ENCODE data around the gene LRRK1.

Gene LRRK1

DNA sequence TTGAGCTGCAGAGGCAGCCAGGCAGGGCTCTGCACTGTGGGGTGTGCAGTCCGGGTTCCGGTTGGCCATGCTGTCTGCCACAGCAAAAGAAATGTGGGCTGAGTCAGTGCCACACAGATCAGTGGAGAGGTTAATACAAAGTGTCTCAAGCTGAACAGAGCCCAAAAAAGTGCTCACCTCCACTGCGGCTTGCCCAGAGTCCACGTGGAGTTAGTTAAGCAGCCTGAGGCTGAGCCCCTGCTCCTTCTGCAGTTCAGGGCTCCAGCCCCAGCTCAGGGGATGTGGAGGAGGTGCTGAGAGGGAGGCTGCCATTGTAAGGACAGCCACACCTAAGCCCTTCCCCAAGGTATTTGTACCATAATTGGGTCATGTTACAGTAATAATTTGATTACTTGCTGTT is 85.3 kb downstream of the LRRK1 start:
- no peak for DNase-seq (ENCODE audit: low spot score)

DNA sequence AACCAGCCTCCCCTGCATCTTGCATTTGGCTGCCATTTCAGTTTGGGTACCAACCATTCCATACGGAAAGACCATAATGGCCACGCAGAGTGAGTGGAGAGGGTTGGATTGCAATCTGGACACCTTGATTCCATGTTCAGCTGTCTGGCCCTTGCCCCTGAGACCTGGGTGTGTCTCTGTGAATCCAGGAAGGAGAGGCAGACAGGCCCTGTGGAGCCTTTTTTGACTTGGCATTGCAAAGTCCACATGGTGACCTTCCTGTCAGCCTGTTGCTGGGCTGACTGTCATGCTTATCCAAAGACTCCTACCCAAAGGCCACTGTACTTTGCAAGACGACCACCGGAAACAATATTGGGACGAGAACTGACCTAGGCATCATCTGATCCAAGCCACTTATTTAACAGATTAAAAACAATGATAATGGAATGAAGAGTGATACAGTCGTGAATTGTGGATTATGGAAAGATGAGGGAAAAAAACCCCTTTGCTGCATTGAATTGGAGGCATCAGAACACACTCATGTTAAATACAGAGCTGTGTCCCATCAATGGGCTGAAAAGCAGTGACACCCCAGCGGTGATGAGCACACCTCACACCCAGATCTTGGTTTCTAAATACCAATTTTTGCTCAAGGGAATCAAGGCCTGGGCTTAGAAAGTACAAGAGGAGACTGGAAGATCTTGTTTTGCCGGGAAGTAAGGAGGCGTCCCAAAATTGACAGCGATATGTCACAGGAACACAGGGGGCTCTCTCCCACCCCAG is 86.0 kb downstream of the LRRK1 start:
- no peak for DNase-seq (ENCODE audit: low spot score)

DNA sequence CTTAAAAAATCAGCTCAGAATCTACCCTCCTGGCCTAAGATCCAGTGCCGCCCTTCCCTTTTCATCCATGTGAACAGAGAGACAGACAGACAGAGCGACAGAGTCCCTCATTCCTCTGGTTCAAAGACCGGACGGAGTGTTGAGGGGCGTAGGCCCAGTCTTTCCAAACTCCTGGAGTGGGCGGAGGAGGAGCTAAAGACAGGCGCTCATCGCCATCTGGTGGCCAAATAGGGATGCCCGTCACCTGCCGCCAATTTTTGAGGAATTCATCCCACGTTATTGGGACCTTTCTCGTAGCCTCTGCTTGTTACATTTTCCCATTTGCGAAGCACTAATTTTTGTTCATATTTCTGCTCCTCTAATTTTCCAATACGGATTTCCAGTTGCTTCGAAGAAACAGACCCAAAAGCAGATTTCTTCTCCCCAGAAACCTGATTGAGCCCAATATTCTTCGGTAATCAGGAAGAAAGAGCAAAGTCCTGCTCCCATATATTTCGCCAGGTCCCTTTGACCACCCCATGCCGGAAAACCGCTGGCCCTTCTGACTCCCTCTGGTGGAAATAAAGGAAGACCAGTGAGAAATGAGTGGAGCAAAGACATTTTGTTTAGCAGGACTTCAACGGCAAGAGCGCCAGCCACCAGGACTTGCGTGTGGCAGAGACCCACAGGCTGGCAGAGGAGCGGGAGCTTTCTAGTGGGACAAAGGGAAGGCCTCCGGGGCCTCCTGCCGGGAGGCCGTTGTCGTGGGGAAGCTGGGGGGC is 88.0 kb downstream of the LRRK1 start:
- DNase-seq (ENCODE audit: low spot score): peak; percentile 74

DNA sequence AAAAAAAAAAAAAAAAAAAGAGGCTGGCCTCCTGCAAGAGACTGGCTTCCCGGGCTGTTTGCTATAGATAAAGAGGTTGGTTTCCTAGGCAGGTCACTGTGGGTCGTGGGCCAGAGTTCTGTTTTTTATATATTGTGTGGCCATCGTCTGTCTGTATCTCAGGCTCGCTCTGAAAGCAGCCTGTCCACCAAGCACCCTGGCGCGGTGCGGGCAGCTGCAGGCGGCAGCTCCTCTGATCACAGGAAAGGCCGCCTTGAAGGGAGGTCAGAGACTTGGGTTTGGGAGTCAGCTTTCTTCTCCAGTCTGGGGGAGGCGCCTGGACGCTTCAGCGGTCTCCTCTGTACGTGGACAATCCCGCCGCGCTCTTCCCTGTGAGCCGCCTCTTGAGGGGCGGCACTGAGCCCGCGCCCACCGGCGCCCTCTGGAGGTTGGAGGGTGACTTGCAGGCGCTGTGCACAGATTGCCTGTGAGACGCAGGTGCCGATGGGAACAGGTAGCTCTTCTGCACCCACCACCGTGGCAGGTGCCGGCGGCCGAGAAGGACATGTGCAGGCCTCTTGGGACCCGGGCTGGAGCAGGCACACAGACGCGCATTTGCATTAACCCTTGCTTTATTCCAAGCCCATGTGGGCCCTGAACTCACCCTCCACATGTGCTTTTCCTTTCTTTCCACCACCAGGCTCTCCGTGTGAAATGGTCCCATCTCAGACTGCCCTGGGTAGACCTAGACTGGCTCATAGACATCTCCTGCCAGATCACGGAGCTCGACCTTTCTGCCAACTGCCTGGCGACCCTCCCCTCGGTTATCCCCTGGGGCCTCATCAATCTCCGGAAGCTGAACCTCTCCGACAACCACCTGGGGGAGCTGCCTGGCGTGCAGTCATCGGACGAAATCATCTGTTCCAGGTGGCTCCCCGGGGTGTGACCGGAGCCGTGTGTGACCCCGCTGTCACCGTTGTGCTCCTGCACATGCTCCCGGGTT is 89.3 kb downstream of the LRRK1 start:
- peak; percentile 80 for DNase-seq (ENCODE audit: low spot score)

DNA sequence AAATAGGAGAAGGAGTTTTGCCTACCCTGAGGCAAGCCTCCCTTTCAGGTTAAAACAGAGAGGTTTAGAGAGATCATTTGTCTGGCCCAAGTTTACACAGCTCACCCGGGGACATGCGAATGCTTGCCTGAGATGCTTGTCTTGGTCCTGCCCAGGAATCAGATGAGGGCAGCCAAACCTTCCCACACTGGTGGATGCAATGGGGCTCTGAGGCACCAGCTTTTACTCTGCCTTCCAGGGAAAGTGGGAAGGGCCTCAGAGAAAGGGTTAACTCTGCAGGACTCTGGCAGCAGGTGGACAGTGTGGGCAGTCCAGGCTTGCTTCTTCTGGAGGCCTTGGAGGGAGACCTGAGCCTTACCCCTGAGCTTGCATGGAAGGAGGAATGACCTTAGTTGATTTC is 90.0 kb downstream of the LRRK1 start:
- DNase-seq (ENCODE audit: low spot score): no peak

DNA sequence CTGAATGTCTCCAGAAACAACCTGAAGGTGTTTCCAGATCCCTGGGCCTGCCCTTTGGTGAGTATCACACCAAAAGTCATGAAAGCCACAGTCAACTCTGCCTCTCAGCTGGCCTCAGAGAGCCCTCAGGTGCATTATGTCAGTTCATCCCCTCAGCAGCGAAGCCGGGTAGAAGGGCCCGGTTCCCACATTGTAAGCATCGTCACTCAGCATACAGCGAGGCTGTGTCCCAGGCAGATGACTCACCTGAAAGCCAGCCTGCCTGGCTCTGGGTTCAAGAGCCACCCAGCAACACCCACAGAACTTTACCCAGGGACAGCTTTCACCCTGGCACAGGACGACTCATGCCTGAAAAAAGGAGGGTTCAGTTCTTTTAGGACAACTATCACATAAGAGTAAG is 91.6 kb downstream of the LRRK1 start:
- DNase-seq (ENCODE audit: low spot score): no peak

DNA sequence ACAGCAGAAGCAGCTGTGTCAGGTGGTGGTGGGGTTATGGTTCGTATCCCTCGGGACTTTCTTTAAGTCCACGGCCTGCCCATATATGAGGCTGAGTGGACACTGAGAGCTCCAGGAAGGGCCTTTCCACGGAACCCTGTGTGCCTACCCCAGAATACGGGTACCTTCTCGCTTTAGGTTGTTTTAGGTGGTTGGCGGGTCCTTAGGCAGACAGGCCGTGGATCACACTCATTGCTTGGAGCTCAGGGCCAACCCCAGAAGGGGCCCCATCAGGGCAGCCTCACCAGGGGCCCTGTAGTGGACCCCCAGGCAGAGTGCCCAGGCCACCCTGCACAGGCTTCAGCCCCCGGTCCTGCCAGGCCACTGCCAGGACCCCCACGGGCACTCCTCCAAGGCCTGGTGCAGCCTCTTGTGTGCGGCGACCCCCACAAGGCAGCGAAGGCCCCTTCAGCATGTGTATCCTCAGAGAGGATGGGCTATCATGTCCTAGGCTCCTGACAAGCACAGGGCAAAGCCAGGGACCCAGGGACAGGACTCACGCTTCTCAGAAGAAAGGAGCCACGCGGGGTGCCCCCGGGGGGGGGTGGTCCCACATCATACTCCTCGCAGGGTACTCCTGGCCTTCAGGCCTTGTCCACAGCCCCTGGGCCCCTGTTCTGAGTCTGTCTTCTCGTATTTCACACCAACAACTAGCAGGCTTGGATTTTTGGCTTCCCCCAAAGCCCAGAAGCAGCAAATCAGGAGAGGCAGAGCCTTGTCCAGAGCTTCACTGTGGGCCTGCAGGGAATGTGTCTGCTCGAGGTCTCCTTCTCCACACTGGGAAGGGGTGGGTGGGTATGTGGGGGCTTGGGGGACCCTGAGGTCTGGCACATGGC is 93.4 kb downstream of the LRRK1 start:
- DNase-seq (ENCODE audit: low spot score): no peak

DNA sequence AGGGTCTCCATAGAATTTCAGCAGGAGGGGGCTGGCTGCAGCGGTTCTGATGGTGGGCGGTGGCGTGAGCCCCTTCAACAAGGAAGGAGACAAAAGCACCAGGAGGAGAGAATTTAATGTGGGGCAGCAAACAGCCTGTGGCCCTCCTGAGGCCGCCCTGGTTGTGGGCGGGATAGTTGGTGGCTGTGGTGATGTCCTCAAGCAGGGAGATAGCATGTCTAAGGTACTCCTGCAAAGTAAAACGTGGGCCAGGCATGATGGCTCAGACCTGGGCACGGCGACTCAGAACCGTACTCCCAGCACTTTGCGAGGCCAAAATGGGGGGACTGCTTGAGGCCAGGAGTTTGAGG is 94.0 kb downstream of the LRRK1 start:
- DNase-seq (ENCODE audit: low spot score): no peak

DNA sequence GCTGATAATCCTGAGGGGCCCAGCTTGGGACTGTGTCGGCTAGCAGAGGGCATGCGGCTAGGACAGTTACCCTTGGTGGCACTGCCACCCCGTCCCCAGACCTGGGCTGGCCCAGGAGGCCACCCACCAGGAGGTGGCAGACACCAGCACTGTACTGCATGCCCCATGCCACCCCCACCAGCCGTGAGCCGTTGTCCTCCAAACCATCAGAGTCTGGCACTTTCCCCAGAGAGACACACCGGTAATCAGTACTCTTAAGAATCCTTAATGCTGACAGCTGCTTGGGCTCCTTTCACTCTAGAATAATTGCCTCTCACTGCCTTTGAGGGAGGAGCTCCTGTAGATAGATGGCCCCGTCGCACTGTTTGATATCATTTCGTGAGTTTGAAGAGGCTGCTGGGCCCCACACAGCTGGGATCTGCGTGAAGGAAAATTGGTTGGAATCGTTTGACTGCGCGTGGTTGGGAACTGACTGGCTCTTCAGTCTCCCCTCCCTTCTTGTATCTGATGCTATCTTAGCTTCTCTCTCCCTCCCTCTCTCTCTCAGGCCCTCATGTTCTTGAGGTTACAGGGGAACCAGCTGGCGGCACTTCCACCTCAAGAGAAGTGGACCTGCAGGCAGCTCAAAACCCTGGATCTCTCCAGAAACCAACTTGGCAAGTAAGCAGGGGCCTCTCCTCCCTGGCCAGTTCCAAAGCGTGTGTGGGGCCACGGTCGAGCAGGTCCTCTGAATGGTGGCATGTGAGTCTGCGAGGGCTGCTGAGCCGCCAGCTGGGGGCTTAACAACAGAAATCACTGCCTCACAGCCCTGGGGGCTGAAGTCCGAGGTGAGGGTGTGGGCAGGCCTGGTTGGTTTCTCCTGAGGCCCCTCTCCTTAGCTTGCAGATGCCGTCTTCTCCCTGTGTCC is 94.9 kb downstream of the LRRK1 start:
- no peak for DNase-seq (ENCODE audit: low spot score)

DNA sequence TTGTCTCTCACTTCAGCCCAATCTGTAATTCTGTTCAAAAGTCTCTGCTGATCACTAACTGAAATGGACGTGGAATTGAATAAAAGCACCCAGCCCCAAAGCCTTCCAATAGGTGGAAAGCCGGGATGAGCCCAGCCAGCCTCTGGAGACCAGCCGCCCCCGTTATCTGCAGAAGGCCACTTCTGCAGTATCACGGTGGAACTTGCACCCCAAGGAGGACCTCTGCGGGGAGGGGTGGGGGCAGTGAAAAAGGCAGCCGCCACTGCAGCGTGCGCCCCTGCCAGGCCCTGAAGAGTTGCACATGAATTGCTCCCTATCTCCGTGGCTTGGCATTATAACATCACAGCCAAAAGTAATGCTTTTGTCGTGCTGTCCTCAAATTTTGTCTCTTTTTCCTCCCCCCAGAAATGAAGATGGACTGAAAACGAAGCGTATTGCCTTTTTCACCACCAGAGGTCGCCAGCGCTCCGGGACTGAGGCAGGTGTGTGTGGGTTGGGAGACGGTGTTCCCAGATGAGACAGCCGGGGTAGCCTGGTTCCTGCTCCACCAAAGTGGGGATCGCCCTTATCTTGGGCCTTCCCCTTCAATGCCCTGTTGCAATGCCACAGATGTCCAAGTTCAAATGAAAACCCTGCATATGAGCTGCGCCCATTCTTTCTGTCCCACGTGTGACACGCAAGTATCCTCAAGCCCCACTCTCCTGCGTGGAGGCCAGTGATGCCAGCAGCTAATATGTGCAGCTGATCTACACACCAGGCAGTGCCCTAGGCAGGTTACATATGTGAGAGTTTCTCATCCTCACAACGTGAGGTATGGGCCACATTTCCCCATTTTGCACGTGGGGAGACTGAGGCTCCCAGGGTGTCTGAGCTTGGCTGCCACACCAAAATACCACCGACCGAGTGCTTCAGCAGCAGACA is 96.0 kb downstream of the LRRK1 start:
- DNase-seq (ENCODE audit: low spot score): peak; percentile 65

DNA sequence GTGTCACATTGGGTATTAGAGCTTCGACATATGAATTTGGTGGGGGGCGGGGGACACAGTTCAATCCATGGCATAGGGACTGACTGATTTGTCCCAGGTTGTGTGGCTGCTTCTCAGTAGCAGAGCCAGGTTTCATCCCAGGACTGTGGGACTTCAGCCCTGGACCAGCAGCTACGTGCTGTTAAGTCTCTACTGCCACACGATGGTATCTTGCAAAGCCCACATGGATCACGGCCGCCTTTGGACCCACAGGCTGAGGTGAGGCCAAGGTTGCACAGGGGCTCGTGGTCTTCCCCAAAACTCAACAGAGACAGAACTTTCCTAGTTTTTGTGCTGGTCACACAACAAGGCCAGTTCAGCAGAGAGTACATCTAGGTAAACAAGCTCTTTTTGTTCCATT is 97.4 kb downstream of the LRRK1 start:
- no peak for DNase-seq (ENCODE audit: low spot score)

DNA sequence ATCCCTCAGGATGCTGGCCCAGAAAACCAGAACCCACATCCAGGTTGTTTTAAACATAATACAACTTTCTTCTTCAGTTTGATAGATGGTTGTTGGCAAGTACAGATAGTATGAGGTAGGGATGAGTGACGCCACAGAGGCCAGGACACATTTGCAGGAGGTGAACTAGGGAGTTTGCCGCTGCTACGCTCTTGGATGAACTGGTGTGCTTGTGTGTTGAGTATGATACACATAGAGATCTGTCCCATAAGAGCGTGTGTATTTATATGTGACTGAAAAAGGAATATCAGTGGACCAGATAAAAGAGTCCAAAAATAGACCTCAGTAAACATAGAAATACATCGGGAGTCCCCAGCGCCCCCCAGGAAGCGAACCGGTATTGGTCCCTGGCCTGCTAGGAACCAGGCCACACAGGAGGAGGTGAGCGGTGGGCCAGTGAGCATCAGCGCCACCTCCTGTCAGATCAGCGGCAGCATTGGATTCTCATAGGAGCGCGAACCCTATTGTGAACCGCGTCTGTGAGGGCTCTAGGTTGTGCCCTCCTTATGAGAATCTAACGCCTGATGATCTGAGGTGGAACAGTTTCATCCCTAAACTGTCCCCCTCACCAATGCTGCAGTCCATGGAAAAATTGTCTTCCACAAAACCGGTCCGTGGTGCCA is 98.1 kb downstream of the LRRK1 start:
- DNase-seq (ENCODE audit: low spot score): no peak

DNA sequence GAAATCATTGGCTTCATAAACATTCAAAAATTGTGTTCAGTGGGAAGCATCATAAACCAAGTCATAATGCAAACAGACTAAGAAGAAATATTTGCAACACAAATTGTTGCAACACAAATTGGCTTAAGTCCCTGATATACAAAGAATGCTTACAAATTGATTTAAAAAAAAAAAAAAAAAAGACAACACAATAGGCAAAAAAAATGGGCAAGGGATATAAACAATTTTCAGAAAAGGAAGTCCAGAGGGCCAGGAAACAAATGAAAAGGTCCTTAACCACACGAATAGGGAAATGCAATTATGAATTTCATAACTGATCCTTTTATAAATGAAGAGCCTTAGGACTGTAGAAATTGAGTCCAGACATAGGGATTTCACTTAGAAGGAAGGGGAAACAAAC is 98.9 kb downstream of the LRRK1 start:
- no peak for DNase-seq (ENCODE audit: low spot score)

DNA sequence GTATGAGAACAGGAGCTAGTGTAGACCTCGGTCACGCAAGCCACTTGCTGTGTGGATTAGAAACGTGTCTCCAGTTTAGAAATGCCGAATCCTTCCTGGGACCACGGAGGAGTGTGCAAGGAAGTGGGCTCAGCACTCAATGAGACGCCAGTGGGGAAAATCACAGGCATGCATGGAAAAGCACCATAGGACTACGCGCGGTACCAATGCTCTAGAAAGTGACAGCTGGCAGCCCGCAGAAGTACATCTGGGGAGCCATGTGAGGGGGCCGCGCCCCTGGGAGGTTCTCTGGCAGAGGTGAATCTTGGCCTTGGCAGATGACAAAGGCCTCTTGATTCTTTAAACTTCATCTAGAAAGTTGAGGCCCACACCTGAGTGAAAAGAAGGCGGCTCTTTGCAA is 99.3 kb downstream of the LRRK1 start:
- no peak for DNase-seq (ENCODE audit: low spot score)

DNA sequence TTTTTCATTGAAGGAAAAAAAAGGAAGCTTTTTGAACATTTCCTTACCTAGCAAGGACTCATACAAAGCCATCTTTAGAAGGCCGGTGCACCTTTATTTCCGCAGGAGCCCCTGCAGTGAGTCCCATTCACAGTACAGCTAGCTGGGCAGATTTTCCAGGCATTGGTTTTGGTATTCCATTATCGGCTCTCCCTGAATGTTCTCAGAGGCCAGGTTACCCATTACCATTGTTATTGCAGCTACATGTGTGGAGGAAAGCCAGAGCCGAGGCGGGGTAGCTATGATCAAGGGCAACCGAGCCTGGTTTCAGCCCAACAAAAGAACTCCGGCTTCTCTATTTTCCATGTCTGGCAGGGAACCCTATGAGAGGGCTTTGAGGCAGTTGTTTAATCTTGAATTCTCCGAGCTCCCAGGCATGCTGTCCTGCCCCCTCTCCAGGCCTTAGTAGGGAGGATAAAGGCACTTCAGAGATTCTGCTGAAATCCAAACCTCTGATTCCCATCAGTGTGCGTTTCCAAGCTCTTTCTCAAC is 100.3 kb downstream of the LRRK1 start:
- DNase-seq (ENCODE audit: low spot score): no peak

DNA sequence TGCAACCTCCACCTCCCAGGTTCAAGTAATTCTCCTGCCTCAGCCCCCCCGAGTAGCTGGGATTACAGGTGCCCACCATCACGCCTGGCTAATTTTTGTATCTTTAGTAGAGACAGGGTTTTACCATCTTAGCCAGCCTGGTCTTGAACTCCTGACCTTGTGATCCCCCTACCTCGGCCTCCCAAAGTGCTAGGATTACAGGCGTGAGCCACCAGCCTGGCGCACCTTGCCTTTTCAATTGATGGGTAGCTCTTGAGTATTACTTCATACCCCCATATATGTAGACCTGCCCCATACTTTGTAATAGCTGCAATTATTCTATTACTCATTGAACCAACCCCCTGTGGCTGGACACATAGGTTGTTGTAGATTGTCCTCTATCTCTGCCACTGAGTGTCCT is 101.3 kb downstream of the LRRK1 start:
- DNase-seq (ENCODE audit: low spot score): no peak

DNA sequence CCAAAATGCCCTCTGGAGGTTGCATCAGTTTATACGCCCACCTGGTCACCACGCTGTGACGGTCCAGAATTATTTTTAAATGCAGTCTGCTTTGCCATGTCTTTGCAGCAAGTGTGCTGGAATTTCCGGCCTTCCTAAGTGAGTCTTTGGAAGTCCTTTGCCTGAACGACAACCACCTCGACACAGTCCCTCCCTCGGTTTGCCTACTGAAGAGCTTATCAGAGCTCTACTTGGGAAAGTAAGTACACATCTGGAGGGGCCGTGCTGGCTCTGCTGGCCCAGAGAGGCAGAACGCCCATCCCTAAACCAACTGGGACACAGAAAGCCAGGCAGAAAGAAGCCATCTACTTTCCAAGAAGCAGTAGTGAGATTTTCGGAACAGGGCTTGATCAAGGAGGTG is 101.8 kb downstream of the LRRK1 start:
- DNase-seq (ENCODE audit: low spot score): no peak

DNA sequence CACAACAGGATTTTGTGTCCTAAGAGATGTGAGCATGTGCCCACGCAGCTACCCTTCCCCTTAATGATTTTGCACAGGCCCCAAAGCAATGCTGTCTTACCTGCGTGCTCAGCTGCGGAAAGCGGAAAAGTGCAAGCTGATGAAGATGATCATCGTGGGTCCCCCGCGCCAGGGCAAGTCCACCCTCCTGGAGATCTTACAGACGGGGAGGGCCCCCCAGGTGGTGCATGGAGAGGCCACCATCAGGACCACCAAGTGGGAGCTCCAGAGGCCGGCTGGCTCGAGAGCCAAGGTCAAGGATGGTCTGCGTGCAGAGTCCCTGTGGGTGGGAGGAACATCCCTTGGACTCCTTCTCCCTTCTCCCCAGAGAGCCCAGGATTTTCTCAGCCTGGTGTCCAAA is 103.1 kb downstream of the LRRK1 start:
- no peak for DNase-seq (ENCODE audit: low spot score)

DNA sequence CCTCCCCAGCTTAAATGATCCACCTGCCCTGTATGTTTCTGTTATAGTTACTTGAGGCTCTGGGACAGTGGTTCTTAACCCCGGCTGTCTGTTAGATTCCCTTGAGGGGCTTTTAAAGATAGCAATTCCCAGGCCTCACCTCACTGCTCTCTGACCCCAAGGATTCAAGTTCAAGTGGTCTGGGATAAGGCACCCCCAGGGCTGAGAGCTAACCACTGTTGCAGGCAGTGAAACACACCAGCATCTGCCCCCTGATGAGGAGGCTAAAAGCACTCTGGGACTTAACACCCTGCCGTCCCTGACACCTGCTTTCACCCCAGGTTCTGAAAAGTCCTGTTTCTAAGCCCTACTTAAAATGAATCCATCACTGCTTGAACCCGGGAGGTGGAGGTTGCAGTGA is 103.7 kb downstream of the LRRK1 start:
- no peak for DNase-seq (ENCODE audit: low spot score)
